Panc1 (cell line): Measurements from ENCODE around the gene CAVIN1.

Experiments used
- CTCF ChIP-seq: fragments of 450-650 bp; IDR thresholded peaks from 2 replicates; pipeline ENCODE4 v1.5.1; 2017; ENCODE audit warnings: mild to moderate bottlenecking
- POLR2AphosphoS5 ChIP-seq: IDR thresholded peaks from 2 replicates; pipeline ENCODE4 v1.6.1; 2012; ENCODE audit warnings: mild to moderate bottlenecking, low read depth, low read length, moderate library complexity
- REST ChIP-seq, 2 experiments: IDR thresholded peaks; 2 replicates each; pipeline ENCODE4 v1.6.1; 2011 to 2012; ENCODE audit warnings: low read depth in 2 of 2, control low read depth in 1 of 2, low read length in 1 of 2, mild to moderate bottlenecking in 1 of 2, moderate library complexity in 1 of 2; ENCODE audit not compliant: insufficient read depth in 1 of 2

- TF ChIP-seq CTCF = peak; percentile 57
- no peak for TF ChIP-seq POLR2AphosphoS5
- no peak for TF ChIP-seq REST (IDR thresholded peaks at IDR 0.05; ENCODE audit: insufficient read depth in 1 of 2, low read depth in 2 of 2, low read length in 1 of 2)
These were observed 15.8 kb upstream of the CAVIN1 start for GRCh38 chr17:42438600-42439567.
